ENCODE data around the gene TSPAN31. TPM values are rescaled to one million over a fixed set of nuclear protein-coding genes. Genes with fewer than 3 reads are reported as not detected.

The TSPAN31 gene
- total RNA-seq, 4 donors from 2014 or later: 47.1 to 115 (median 80.1) TPM

DNA sequence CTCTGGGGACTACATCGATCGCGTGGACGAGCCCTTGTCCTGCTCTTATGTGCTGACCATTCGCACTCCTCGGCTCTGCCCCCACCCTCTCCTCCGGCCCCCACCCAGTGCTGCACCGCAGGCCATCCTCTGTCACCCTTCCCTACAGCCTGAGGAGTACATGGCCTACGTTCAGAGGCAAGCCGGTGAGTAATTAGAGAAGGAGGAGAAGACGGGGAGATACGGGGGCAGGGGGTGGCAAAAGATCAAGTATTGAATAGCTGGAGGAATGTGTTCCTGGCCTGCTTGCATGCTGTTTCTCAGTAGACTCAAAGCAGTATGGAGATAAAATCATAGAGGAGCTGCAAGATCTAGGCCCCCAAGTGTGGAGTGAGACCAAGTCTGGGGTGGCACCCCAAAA is 29.1 kb upstream of the TSPAN31 start:
- H3K36me3 ChIP-seq: peaks cover 0 to 93% (median 22%) of the 10 kb centered on the region in 3 donors
- WGBS, 2 donors: 89 to 90% methylated on average over 12 of the region's 12 CpGs
- no peaks in the 10 kb centered on the region for H3K9me3 ChIP-seq
- H3K27me3 ChIP-seq: no peaks in the 10 kb centered on the region
- no peak overlapping the region for H3K4me3 ChIP-seq
- no peak overlapping the region for H3K27ac ChIP-seq
- DNase-seq (ENCODE audit: low spot score in 2 of 2): no peak
- TF ChIP-seq EP300 (IDR thresholded peaks at IDR 0.05): no peak
- TF ChIP-seq POLR2A (IDR thresholded peaks at IDR 0.05): no peak
- TF ChIP-seq, protein P1, sequence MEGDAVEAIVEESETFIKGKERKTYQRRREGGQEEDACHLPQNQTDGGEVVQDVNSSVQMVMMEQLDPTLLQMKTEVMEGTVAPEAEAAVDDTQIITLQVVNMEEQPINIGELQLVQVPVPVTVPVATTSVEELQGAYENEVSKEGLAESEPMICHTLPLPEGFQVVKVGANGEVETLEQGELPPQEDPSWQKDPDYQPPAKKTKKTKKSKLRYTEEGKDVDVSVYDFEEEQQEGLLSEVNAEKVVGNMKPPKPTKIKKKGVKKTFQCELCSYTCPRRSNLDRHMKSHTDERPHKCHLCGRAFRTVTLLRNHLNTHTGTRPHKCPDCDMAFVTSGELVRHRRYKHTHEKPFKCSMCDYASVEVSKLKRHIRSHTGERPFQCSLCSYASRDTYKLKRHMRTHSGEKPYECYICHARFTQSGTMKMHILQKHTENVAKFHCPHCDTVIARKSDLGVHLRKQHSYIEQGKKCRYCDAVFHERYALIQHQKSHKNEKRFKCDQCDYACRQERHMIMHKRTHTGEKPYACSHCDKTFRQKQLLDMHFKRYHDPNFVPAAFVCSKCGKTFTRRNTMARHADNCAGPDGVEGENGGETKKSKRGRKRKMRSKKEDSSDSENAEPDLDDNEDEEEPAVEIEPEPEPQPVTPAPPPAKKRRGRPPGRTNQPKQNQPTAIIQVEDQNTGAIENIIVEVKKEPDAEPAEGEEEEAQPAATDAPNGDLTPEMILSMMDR (IDR thresholded peaks at IDR 0.05): no peak
- H3K4me1 ChIP-seq: no peaks in the 10 kb centered on the region

DNA sequence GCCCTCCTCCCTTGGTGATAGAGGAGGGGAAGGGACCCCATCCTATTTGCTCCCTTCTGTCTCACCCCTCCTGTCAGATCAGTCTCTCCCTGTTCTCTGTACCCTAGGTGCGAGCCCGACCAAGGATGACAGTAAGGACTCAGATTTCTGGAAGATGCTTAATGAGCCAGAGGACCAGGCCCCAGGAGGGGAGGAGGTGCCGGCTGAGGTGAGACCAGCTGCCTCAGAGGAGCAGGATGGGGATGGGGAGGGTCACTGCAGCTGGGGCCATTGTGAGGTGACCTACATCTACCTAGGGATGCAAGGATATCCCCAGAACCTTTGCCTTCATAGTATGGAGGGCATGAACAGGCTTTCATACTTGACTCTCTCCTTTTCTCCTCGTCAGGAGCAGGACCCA is 28.5 kb upstream of the TSPAN31 start:
- Histone ChIP-seq H3K4me3 (no peak overlapping the region), H3K36me3 (peaks cover 0 to 97% (median 25%) of the 10 kb centered on the region in 3 donors), H3K9me3 (no peaks in the 10 kb centered on the region), H3K4me1 (no peaks in the 10 kb centered on the region), H3K27me3 (no peaks in the 10 kb centered on the region), H3K27ac (no peak overlapping the region)
- DNase-seq (ENCODE audit: low spot score in 2 of 2): no peak
- TF ChIP-seq POLR2A (IDR thresholded peaks at IDR 0.05): no peak
- 90 to 92% methylated on average over 4 of the region's 4 CpGs for WGBS, 2 donors

DNA sequence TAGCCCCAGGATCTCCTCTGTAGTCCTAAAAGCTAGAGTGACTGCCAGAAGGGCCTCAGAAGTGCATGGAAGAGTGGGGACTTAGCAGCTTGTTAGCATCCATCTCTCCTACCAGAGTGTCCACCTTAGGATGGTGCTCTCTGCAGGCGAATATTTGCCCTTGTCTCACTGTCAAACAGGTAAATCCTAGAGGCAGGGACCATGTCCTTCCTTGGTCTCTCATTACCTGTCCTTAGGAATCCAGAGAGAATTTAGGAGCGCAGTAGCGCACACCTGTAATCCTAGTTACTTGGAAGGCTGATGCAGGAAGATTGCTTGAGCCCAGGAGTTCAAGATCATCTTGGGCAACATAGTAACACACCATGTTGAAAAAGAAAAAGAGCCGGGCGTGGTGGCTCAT is 27.7 kb upstream of the TSPAN31 start:
- DNase-seq (ENCODE audit: low spot score in 2 of 2): no peak
- Histone ChIP-seq H3K4me3 (no peak overlapping the region), H3K27ac (no peak overlapping the region), H3K36me3 (peaks cover 0 to 97% (median 25%) of the 10 kb centered on the region in 3 donors), H3K9me3 (no peaks in the 10 kb centered on the region), H3K4me1 (no peaks in the 10 kb centered on the region), H3K27me3 (no peaks in the 10 kb centered on the region)
- WGBS, 2 donors: 98 to 99% methylated on average over 5 of the region's 5 CpGs
- no peak for TF ChIP-seq EP300 (IDR thresholded peaks at IDR 0.05)

DNA sequence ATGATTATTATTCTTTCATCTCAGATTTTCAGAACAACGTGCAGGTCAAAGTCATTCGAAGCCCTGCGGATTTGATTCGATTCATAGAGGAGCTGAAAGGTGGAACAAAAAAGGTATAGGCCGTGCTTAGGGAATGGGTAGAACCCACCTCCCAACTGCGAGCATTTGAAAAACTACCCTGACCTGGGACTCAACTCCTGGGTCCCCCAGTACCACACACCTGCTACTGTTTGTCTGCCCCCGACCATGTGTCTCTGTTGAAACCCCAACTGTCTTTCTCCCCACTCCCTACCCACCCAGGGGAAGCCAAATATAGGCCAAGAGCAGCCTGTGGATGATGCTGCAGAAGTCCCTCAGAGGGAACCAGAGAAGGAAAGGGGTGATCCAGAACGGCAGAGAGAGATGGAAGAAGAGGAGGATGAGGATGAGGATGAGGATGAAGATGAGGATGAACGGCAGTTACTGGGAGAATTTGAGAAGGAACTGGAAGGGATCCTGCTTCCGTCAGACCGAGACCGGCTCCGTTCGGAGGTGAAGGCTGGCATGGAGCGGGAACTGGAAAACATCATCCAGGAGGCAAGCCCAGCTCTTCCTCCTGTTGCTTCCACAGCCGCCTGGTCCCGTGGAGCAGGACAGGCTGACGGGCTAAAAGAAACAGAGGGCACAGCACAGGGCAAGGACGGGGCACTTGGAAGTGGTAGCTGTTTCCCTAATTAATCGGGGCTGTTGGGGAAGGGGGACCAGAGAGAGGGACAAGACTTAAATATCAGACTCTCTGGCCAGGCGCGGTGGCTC is 26.8 kb upstream of the TSPAN31 start:
- WGBS, 2 donors: 93 to 94% methylated on average over 22 of the region's 22 CpGs
- Histone ChIP-seq H3K27ac (no peak overlapping the region), H3K27me3 (no peaks in the 10 kb centered on the region), H3K36me3 (peaks cover 0 to 89% (median 25%) of the 10 kb centered on the region in 3 donors), H3K4me1 (no peaks in the 10 kb centered on the region), H3K4me3 (no peak overlapping the region), H3K9me3 (no peaks in the 10 kb centered on the region)
- no peak for DNase-seq (ENCODE audit: low spot score in 2 of 2)
- no peak for TF ChIP-seq POLR2A (IDR thresholded peaks at IDR 0.05)
- no peak for TF ChIP-seq EP300 (IDR thresholded peaks at IDR 0.05)
- TF ChIP-seq, protein P1 (IDR thresholded peaks at IDR 0.05): no peak

DNA sequence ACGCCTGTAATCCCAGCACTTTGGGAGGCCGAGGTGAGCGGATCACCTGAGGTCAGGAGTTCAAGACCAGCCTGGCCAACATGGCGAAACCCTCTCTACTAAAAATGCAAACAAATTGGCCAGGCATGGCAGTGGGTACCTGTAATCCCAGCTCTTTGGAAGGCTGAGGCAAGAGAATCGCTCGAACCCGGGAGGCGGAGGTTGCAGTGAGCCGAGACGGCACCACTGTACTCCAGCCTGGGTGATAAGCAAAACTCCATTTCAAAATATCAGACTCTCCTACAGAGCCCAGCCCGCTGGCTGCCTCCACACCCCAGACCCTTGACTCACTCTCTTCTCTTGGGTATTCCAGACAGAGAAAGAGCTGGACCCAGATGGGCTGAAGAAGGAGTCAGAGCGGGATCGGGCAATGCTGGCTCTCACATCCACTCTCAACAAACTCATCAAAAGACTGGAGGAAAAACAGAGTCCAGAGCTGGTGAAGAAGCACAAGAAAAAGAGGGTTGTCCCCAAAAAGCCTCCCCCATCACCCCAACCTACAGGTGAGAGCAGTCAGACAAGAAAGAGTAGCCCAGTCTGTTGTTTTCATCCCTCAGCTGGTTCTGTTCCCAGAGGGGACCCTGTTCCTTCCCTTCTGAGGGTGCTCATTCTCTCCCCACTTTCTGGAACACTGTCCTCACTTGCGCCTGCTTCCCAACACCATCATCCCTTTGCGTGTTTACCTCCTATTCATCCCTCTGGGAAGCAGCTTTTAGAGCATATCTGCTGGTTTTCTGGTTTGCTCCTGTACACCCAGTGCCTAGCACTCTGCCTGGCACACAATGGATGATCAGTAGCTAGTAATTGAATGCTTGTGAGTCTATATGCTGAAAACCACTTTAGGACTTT is 26.0 kb upstream of the TSPAN31 start:
- peaks cover 0 to 82% (median 25%) of the 10 kb centered on the region in 3 donors for H3K36me3 ChIP-seq
- WGBS, 2 donors: 95% methylated on average over 15 of the region's 15 CpGs
- no peak for DNase-seq (ENCODE audit: low spot score in 2 of 2)

More for the DNA sequence above, 26.0 kb upstream of the TSPAN31 start:
- TF ChIP-seq EP300 (IDR thresholded peaks at IDR 0.05) (no peak), POLR2A (IDR thresholded peaks at IDR 0.05) (no peak)
- TF ChIP-seq, protein P1 (IDR thresholded peaks at IDR 0.05): no peak
- Histone ChIP-seq H3K9me3 (no peaks in the 10 kb centered on the region), H3K27me3 (no peaks in the 10 kb centered on the region), H3K27ac (no peak overlapping the region), H3K4me1 (peaks cover 0 to 3% (median 0%) of the 10 kb centered on the region in 4 donors), H3K4me3 (no peak overlapping the region)
